ENCODE data around the gene CD4.

DNA sequence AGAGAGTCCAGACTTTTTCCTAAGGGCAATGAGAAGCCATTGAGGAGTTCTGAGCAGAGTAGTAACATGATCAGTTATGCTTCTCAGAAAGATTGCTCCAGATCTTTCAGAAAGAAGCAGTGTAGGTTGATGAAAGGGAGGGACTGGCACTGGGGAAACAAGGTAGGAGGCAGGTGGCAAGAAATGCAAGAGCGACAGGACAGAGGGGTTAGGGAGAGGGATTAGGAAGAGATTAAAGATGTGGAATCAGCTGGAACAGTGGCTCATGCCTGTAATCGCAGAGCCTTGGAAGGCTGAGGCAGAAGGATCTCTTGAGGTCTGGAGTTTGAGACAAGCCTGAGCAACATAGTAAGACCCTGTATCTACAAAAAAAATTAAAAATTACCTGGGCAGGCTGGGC is 58.3 kb downstream of the CD4 start:
- no peak for TF ChIP-seq GATA2 (IDR thresholded peaks at IDR 0.05; ENCODE audit: low read depth, low read length)
- no peak for TF ChIP-seq GATA3 (IDR thresholded peaks at IDR 0.05; ENCODE audit: low read depth, low read length)

Measured in SH-SY5Y (cell line).